Astrocyte (in vitro differentiated cells and primary cell): ENCODE data around the gene LDLRAD4. TPM values are rescaled to one million over a fixed set of nuclear protein-coding genes. Genes with fewer than 3 reads are reported as not detected.

Experiments used
- DNase-seq: peaks from one replicate; pipeline ENCODE4 v3.0.0-alpha.2; 2010; ENCODE audit warnings: low read depth
- FAIRE-seq: peaks from 2 replicates; lab custom pipeline; 2011; peaks lifted over from hg19 to GRCh38; lab: Jason Lieb, UNC
- H2AFZ ChIP-seq: 2 replicates; pipeline ENCODE4 v1.6.0; 2012; ENCODE audit warnings: low read depth, low read length, inconsistent platforms
- H3K27ac ChIP-seq: 2 replicates; pipeline ENCODE4 v1.5.1; 2011; ENCODE audit warnings: low read depth, low read length, inconsistent platforms
- H3K27me3 ChIP-seq: 2 replicates; pipeline ENCODE4 v1.6.0; 2011; ENCODE audit warnings: low read length, inconsistent platforms; ENCODE audit not compliant: insufficient read depth
- H3K36me3 ChIP-seq: 2 replicates; pipeline ENCODE4 v1.5.1; 2011; ENCODE audit warnings: low read length, inconsistent platforms; ENCODE audit not compliant: insufficient read depth
- H3K4me1 ChIP-seq: 2 replicates; pipeline ENCODE4 v1.5.1; 2011; ENCODE audit warnings: low read length, inconsistent platforms; ENCODE audit not compliant: insufficient read depth
- H3K4me2 ChIP-seq: 2 replicates; pipeline ENCODE4 v1.6.0; 2012; ENCODE audit warnings: low read length, inconsistent platforms
- H3K4me3 ChIP-seq: 2 replicates; pipeline ENCODE4 v1.5.1; 2011; ENCODE audit warnings: low read depth, mild to moderate bottlenecking, low read length, inconsistent platforms; ENCODE audit not compliant: insufficient read depth
- H3K79me2 ChIP-seq: 2 replicates; pipeline ENCODE4 v1.6.0; 2012; ENCODE audit warnings: mild to moderate bottlenecking, low read length, inconsistent platforms; ENCODE audit not compliant: insufficient read depth
- H3K9ac ChIP-seq: 2 replicates; pipeline ENCODE4 v1.6.0; 2012; ENCODE audit warnings: mild to moderate bottlenecking, low read length, inconsistent platforms
- H3K9me3 ChIP-seq: 2 replicates; pipeline ENCODE4 v1.5.1; 2012; ENCODE audit warnings: low read depth, mild to moderate bottlenecking, low read length, inconsistent platforms; ENCODE audit not compliant: insufficient read depth
- H4K20me1 ChIP-seq: 2 replicates; pipeline ENCODE4 v1.6.0; 2012; ENCODE audit warnings: low read length, inconsistent platforms; ENCODE audit not compliant: insufficient read depth
- H3K27ac Mint-ChIP-seq: one replicate; pipeline ENCODE4 v1.8.0; 2021; ENCODE audit warnings: mild to moderate bottlenecking, mixed read lengths; ENCODE audit not compliant: unreplicated experiment
- H3K27me3 Mint-ChIP-seq: one replicate; pipeline ENCODE4 v1.8.0; 2021; ENCODE audit warnings: low read depth, mixed read lengths; ENCODE audit not compliant: unreplicated experiment
- H3K36me3 Mint-ChIP-seq: one replicate; pipeline ENCODE4 v1.8.0; 2021; ENCODE audit warnings: low read depth, mixed read lengths; ENCODE audit not compliant: unreplicated experiment
- H3K4me1 Mint-ChIP-seq: one replicate; pipeline ENCODE4 v1.8.0; 2021; ENCODE audit warnings: low read depth, mixed read lengths; ENCODE audit not compliant: unreplicated experiment
- H3K4me3 Mint-ChIP-seq: one replicate; pipeline ENCODE4 v1.8.0; 2021; ENCODE audit warnings: mild to moderate bottlenecking, moderate library complexity, mixed read lengths; ENCODE audit not compliant: unreplicated experiment
- H3K9me3 Mint-ChIP-seq: one replicate; pipeline ENCODE4 v1.8.0; 2021; ENCODE audit warnings: mild to moderate bottlenecking, mixed read lengths; ENCODE audit not compliant: unreplicated experiment
- CTCF ChIP-seq: IDR thresholded peaks from 2 replicates; pipeline ENCODE4 v1.5.1; 2011; ENCODE audit warnings: low read depth, mild to moderate bottlenecking, inconsistent platforms, low read length, moderate library complexity; ENCODE audit not compliant: insufficient read depth
- EZH2 ChIP-seq: IDR thresholded peaks from 2 replicates; pipeline ENCODE4 v1.6.1; 2012; ENCODE audit warnings: mild to moderate bottlenecking, low read length, inconsistent platforms; ENCODE audit not compliant: insufficient read depth
- total RNA-seq: library from RNA; stranded (reverse); gene quantifications from 2 replicates; pipeline ENCODE4 v1.2.1, GENCODE V29; 2021

The LDLRAD4 gene
- total RNA-seq, 1 donor from 2014 or later: 26.0 TPM

GRCh38 chr18:13380691-13381070 is 162.1 kb downstream of the LDLRAD4 start:
- Histone ChIP-seq H3K36me3 (no peaks in the 10 kb centered on the region), H2AFZ (no peak overlapping the region), H3K4me1 (peaks cover 21% of the 10 kb centered on the region), H3K9ac (no peak overlapping the region), H3K27ac (no peak overlapping the region), H3K4me3 (no peak overlapping the region), H3K79me2 (no peaks in the 10 kb centered on the region), H3K9me3 (no peaks in the 10 kb centered on the region), H4K20me1 (no peaks in the 10 kb centered on the region), H3K4me2 (no peak overlapping the region), H3K27me3 (no peaks in the 10 kb centered on the region)
- no peaks in the 10 kb centered on the region for H3K27me3 Mint-ChIP-seq
- no peak overlapping the region for H3K4me3 Mint-ChIP-seq
- FAIRE-seq (no peak), DNase-seq (no peak)
- H3K4me1 Mint-ChIP-seq: peaks cover 35% of the 10 kb centered on the region
- TF ChIP-seq CTCF: no peak
- no peak for TF ChIP-seq EZH2
- no peak overlapping the region for H3K27ac Mint-ChIP-seq
- peaks cover 2% of the 10 kb centered on the region for H3K9me3 Mint-ChIP-seq
- H3K36me3 Mint-ChIP-seq: peaks cover 8% of the 10 kb centered on the region

- Histone ChIP-seq H3K36me3 (no peaks in the 10 kb centered on the region), H3K4me1 (peaks cover 16% of the 10 kb centered on the region), H3K4me2 (peak overlapping the region; percentile 87), H3K27me3 (no peaks in the 10 kb centered on the region), H3K4me3 (no peak overlapping the region), H3K9ac (peak overlapping the region; percentile 84), H3K27ac (peak overlapping the region; percentile 67), H4K20me1 (no peaks in the 10 kb centered on the region), H3K9me3 (no peaks in the 10 kb centered on the region), H3K79me2 (no peaks in the 10 kb centered on the region), H2AFZ (peak overlapping the region; percentile 30)
- Mint-ChIP-seq H3K27me3 (no peaks in the 10 kb centered on the region), H3K36me3 (peaks cover 8% of the 10 kb centered on the region), H3K4me1 (peaks cover 29% of the 10 kb centered on the region), H3K9me3 (peaks cover 2% of the 10 kb centered on the region), H3K4me3 (no peak overlapping the region), H3K27ac (peak overlapping the region; percentile 82)
- FAIRE-seq (no peak), DNase-seq (no peak)
- no peak for TF ChIP-seq EZH2
- no peak for TF ChIP-seq CTCF
Measured at GRCh38 chr18:13381331-13381730, 162.8 kb downstream of the LDLRAD4 start.

- Histone ChIP-seq H3K4me2 (peak overlapping the region; percentile 87), H3K36me3 (no peaks in the 10 kb centered on the region), H3K79me2 (no peaks in the 10 kb centered on the region), H3K27me3 (no peaks in the 10 kb centered on the region), H3K4me3 (peak overlapping the region; percentile 49), H3K4me1 (peaks cover 16% of the 10 kb centered on the region), H4K20me1 (no peaks in the 10 kb centered on the region), H3K9me3 (no peaks in the 10 kb centered on the region), H2AFZ (peak overlapping the region; percentile 30), H3K9ac (peak overlapping the region; percentile 84), H3K27ac (peak overlapping the region; percentile 67)
- Mint-ChIP-seq H3K4me3 (peak overlapping the region; percentile 17), H3K27ac (peak overlapping the region; percentile 82), H3K9me3 (peaks cover 2% of the 10 kb centered on the region), H3K4me1 (peaks cover 29% of the 10 kb centered on the region), H3K27me3 (no peaks in the 10 kb centered on the region), H3K36me3 (peaks cover 8% of the 10 kb centered on the region)
- TF ChIP-seq EZH2: no peak
- no peak for TF ChIP-seq CTCF
- DNase-seq (peak; percentile 66), FAIRE-seq (peak; percentile 20)
Measured at GRCh38 chr18:13381944-13382365, 163.4 kb downstream of the LDLRAD4 start.
